GM21825 (cell line): ENCODE results near the gene GPR85.
"Not testable (repeated sequence)": the region's sequence is repeated elsewhere in the genome, so short reads cannot be mapped to it uniquely, and the experiment has no call there.

ENCODE experiments used
- ATAC-seq: cut with Tn5 transposase; IDR thresholded peaks from one replicate; pipeline ENCODE4 v1.9.1; 2021; ENCODE audit warnings: mild to moderate bottlenecking, moderate library complexity; ENCODE audit not compliant: unreplicated experiment

The GPR85 gene, protein sequence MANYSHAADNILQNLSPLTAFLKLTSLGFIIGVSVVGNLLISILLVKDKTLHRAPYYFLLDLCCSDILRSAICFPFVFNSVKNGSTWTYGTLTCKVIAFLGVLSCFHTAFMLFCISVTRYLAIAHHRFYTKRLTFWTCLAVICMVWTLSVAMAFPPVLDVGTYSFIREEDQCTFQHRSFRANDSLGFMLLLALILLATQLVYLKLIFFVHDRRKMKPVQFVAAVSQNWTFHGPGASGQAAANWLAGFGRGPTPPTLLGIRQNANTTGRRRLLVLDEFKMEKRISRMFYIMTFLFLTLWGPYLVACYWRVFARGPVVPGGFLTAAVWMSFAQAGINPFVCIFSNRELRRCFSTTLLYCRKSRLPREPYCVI

DNA sequence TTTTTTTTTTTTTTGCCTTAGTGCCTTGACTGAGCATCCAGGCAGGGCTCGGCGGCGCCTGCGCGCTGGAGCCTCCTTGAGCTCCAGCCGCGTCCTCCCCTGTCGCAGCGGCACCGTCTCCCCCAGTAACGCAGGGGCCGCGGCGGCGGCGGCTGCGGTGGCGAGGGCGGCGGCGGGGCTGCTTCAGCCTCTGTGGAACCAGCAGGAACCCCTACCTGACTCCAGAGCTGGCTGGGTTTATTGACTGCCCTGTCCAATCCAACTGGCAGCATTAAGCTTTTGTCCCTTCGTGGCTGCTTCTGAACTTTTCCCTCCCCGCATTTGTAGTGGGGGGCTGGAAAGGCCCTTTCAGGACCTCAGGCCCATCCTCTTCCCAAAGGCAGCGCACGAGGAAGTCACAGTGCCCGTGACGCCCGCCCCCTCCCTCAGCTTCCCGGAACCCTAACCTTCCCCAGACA lies at the start of gene GPR85:
GPR85 (minus strand) TSS at position 397 of the 458 bp plus-strand sequence. CDS start 2,106 bp downstream, outside the sequence.
- ATAC-seq, result peak; percentile 80

DNA sequence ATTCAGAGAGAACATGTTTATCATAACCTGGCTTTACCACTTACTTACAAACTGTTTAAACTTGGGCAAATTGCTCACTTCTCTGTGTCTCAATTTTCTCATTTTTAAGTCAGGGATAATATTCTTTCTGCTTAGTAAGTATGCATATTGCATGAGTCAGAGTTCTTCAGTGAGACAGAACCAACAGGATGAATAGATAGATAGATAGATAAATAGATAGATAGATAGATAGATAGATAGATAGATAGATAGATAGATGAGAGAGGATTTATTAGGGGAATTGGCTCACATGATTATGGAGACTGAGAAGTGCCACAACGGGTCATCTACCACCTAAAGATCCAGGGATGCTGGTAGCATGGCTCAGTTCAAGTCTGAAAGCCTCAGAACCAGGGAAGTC lies 47.4 kb upstream of the GPR85 start:
- no peak for ATAC-seq

DNA sequence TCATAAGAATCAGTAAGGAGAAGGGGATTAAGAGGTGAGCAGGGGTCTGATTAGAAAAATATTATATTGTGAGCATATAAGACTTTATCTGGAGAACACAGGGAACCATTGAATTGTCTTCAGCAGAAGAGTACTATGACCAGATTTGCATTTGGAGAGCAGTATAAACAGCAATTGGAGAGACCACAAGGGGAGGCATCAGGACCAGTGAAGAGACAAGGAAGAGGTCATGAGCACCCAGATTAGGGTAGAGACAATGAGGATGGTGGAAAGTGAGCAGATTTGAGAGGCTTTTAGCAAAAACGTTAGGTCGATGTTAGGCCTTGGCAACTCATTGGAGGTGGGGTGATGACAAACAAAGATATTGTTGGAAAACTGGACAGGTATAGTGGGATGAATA lies 44.7 kb upstream of the GPR85 start:
- no peak for ATAC-seq

DNA sequence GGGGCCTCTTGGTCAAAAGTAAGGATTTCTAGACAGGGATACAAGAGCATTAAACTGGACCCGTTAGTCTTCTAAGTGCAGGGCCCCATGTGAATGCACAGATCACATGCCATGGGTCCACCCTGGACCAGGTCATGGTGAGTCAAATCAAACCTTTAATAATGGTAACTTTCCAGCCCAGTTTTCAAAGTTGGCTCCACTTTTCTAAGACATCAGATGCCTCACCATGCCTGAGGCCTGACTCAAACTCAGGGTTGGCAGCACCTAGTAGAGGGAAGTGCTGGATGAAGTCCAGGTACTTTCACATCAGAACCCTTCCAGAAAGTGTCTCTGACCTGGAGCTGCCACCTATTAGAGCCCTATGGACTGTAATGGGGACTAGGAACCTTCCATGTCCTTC lies 41.4 kb upstream of the GPR85 start:
- no peak for ATAC-seq

DNA sequence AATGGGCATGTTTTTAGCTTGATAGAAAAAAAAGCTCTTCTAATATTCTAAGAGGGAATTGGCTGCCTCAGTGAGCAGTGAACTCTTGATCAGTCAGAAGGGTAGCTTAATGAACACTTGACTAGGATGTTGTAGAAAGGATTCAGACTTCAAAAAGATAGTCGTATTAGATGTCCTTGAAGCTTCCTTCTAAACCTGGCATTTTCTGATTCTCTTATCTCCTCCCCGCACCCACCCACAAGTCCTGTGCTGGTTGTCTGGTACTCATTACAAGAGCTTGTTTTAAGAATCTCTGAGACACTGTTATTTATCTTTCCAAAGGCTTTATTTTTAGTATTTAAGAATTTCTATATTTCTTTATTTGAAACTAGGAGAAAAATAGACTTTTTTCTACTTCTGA lies 39.1 kb upstream of the GPR85 start:
- no peak for ATAC-seq

DNA sequence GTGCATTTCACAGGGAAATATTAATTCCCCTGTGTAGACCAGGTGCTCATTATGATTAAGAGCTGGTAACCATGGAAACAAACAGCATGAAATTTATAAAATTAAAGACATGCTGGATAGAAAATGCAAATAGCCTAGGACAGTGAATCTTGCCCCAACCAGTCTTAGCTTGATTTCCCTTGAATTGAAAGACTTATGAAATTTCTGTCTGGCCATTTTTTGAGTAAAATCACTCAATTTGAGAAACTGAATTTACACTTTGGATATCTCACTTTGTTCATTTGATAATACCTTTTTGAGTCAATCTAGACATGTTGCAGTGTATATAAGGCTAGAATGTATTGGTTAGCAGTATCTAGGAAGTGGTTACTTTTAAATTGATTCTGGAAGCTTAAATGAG lies 36.1 kb upstream of the GPR85 start:
- no peak for ATAC-seq

DNA sequence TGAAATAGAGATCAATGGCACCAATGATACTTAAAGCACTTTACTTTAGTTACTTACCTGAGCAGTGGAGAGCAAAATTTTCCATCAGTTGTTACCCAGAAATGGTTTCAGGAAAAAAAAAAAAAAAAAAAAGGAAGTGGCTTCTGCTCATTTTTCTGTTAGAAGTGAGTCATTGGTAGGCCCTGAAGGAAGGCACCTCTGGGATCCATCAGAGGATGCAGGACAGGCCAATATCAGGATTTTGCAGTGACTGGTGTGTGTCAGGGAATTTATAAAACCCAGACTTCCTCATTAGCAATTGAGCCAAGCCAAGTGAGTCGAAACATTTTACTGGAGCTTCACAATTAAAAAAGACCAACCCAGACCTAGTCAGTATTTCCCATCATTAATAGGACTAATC lies 34.0 kb upstream of the GPR85 start:
- ATAC-seq, result no peak

DNA sequence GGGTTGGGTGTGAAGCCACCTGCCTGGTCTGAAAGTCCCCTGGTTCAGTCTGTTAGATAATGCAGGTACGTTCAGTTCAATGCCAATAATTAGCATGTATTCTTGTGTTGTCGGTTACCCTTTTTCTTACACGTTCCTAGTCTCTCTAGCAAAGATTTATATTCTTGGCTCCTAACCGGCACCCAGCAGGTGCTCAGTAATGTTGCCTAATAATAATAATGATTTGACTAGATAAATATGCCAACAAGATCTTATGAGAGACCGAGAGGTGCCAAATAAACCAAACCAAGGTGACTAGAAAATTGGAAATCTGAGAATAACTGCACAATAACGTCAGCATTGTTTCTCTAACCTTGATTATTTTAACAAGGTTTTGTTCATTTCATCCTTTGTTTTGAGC lies 32.8 kb upstream of the GPR85 start:
- no peak for ATAC-seq

DNA sequence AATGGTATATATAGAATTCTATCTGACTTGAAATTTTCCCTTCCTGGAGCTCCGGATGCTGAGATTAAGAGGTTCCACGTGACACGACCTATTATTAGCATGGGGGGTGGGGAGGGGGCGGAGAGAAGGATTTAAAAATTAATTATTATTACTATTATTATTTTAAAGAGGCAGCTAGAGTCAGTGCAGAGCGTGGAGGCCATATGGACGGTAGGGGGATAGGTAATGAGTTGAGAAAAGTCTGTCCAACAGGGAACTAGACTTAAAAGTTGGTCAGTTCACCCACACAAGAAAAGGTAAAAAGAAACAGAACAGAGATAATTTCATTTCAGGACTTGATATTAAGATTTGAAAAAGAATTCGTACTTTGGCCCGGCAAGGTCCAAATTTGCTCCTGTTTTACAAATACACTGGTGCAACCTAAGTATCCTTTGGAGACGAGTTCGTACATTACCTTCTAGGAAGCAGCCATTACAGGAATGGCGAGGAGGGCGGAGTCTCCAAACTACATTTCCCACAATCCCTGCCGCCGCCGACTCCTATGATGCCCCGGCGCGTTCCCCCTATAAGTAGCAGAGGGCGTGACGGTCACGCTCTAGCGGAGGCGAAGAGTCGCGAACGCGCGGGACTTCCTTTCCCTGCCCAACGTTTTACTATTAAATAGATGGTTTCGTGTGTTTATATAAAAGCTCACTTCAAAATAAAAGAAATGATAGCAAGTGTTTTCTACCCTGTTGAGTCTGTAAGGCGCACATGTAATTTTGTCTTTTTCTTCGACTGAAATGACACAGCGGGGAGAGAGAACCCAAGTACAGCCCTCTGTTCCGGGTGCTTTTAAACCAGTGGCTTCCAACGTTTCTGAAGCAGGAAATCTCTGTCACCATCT lies 31.7 kb upstream of the GPR85 start, which contains the start of gene SMIM30:
SMIM30 (minus strand) TSS at position 481 of the 886 bp plus-strand sequence. CDS start 976 bp downstream, outside the sequence.
- peak; percentile 99 for ATAC-seq

DNA sequence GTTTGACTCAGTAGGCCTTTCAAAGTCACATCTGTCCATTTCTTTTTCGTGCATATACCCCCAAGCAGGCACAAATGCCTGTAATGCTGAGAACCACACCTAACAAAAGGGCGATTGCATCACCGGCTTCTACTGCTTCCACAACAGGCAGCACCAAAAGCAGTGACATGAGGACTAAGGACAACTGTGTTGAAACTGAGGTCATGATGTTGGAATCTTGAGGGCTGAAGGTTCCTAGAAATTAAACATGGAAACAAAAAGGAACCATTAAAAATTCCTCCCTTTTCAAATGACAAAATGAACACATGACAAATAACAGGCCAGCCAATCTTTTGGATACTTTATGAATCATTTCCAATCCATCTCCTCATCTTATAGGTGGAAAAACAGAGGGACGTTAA lies 30.7 kb upstream of the GPR85 start:
- not testable (repeated sequence) for ATAC-seq

DNA sequence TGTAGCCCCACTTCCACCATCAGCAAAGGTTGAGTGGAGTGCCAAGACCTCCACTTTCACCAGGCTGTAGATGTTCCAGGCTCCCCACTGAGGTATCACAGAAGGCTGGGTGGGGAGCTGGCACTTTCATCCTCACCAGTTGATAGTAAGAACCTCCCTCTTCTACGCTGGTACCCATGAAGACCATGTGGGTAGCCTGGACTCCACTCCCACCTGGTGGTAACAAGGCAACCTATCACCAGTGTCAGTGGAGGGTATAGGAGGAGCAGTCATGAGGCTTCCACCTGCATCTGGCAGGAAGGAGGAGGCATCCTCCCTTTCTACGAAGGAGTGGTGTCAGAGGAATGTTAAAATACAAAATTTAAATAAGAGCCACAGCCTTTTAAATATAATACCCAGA lies 27.3 kb upstream of the GPR85 start:
- peak; percentile 42 for ATAC-seq

DNA sequence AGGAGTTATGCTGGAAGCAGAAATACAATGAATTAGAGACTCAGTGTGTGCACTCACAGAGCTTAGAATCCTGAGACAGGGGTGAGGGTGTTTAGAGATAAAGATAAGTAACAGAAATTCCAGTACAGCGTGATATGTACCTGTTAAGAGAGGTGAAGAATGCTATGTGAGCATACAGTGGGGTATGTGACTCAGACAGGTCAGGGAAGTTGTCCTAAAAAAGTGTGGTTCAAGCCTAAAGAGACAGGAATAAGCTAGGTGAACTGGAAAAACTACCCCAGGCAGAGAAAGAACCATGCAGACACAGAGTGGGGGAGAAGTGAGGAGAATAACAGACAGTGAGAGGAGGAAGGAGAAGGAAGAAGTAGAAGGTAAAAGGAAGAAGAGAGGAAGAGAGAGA lies 23.1 kb upstream of the GPR85 start:
- ATAC-seq, result no peak

DNA sequence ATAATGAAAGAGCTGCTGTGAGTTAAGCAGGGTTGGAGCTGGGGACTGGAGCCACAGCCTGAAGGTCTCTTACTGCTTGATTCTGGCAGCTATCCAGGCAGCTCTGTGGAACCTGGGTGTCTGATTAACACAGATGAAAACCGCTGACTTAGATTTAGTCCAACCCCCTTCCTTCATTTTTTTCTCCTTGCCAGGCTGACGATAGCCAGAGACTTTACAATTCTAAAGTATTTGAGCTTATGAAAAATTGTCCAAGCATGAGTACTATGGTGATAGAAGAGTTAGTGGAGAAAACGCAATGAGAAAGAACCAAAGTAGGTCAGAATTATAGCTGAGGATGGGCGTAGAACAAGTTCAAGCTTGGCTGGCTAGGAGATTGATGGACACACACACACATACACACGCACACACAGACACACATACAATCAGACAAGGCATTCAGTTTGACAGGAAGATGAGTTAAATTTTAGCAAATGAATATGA lies 13.5 kb upstream of the GPR85 start:
- no peak for ATAC-seq

DNA sequence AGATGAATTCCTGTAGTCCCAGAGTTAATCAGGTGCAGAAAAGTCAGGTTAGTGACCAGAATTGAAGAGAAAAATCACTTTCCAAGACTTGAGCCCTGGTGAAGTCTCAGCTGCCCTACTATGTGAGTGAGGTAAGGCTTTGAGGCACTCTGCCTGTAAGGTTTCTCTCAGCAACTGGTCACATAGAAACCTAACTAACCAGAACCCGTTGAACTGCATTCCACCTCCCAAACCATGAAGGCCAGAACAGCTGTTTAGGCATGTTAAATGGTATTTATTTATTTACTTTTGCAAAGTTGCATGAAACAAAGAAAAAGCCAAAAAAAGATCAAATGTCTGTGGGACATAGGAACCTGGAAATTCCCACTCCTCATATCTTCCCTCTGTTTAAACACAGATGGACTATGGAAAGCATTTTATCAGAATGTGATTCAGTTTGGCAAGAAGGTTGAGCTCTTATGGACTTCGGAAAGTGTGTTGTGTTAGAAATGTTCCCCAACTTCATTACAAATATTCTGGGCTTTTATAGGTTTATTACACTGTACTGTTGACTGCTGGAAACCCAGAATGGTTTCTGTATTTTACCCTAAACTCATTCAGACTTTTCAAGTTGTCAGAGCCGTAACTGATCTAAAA lies 12.8 kb upstream of the GPR85 start:
- ATAC-seq, result no peak

DNA sequence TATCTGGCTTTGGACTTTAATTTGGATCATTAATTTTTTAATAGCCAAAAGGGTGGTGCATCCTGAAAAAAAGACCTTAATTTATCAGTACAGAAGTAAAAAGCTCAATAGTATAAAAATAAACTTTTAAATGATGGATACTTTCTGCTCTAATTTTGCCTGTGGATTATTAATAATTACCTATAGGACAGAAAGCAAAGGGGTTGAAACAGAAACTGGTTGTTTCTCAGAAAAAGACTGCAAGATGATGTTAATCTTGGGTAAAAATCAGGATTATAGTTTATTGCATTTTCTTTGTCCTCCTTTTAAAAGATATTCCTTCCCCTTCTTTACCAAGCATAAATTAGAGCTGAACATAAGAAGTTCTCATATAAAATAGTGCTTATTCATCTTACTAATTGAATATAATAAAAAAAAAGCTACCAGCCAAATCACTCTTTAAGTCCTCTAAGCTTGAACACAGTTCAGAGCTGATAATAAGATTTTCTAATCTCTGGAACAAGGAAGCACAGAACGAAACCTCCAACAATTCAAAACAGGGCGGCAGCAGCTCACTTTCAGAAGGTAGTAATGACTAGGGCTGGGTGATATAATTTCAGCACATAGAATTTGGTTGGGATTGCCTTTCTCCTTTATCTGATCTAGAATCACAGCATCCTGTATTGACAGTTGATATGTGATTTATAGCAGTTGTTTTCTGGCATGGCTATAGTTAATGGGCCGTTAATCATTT lies 8.1 kb upstream of the GPR85 start:
- ATAC-seq, result no peak

DNA sequence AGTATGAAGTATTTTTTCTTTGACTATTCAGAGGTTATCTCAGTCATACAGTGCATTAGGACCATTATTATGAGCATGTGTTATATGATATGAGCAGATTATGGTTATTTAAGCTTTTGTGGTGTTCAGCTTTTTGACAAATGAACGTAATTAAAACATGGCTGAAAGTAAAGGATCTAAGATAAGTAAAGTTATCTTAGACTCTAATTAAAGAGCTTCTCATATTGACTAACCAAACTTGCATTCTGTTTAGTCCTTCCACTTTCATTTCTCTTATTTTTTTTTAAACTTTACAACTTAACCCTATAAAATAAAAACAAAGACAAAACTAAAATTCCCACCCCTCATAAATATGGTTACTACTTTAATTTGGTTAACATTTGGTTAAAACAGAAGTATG lies 6.9 kb upstream of the GPR85 start:
- no peak for ATAC-seq

DNA sequence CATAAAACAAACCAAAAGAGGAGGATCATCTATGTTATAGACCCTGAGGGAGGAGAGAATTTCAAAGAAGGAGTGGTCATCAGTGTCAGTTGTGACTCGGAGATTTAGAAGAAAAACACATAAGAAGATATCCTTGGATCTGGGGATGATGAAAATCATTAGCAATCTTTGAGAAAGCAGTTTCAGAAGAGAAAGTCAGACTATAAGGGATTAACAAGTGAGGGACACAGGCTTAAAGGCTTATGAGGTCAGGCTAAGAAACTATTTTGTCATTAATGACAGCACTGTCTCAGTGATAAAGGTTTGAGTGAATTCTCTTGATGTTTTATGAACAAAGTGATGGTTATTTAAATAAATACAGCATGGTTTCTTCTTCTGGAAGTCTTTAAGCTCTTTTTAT lies 6.1 kb upstream of the GPR85 start:
- ATAC-seq, result no peak

DNA sequence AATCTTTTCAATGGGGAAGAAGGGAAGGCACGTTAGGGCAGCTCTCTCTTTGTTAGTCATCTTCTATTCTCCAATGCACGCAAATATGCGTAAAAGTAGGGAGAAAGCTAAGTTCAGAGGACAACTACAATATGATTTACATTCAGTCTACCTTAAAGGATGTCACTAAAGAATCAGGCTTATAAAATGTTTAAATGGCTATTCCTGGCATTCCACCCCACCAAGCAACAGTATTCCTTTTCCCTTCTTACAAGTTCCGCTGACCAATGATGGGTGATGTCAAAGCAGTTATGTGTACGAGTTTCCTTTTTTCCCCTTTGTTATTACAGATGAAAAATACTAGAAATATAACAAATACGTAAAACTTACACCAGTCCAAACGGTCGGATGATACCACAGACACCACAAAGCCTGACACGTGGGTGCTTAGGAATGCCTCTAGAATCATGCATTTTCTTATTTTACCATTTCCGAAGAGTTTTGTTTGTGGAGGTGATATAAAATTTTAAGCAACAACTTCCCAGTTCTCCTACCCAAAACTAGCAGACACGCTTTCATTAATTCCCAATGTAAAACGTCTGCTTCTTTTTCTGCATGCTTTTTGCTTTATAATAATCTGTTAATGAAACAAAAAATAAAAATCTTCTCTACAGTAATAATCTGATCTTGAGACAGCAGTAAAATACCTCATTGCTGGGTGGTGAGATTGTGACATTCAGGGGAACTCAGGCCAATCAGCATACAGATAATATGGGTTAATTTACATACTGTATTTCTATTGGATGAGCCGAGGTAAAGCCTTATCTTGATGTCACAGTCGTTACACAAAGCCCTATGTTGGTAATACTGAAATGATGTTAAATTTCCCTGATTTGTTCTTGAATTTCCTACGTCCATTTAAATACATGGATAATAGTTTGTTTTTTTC lies 708 bp upstream of the GPR85 start:
- no peak for ATAC-seq

DNA sequence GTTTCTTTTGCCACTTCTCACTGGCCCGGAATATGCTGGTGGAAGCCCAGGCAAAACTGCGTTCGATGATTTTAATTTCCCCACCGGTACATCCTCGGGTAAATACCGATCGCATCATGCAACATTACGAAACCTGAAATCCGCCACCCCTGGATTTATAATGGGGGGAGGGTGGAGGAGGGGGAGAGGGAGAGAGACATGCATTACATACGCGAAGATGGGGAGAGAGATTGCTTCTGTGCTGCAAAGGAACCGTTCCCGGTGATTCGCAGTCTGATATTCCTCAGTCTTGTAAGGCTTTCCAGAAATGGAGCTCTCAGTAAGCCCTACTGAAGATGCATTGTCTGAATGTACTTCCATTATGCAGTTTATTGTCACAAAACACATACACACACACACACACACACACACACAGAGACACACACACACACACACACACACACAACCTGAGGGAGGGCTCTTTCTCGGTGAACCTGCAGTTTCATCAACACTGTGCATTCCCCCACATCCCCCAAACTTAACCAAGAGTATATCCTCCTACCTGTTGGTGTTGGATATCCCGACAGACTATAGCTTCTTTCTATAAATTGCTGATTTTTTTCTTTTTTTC lies 741 bp downstream of the GPR85 start:
- peak; percentile 9 for ATAC-seq
